Keratinocyte (primary cell): Measurements from ENCODE around the gene DPM2. TPM values are rescaled to one million over a fixed set of nuclear protein-coding genes. Genes with fewer than 3 reads are reported as not detected.

Experiments used
- DNase-seq: peaks from one replicate; pipeline ENCODE4 v3.0.0-alpha.2; 2011; ENCODE audit warnings: low read depth, missing footprints, low spot score
- FAIRE-seq: peaks from 2 replicates; lab custom pipeline; 2011; peaks lifted over from hg19 to GRCh38; lab: Jason Lieb, UNC
- H2AFZ ChIP-seq: 2 replicates; pipeline ENCODE4 v1.6.0; 2012; ENCODE audit warnings: low read length, control low read depth, inconsistent platforms; ENCODE audit not compliant: control insufficient read depth
- H3K27ac ChIP-seq: 2 replicates; pipeline ENCODE4 v1.5.1; 2011; ENCODE audit warnings: low read length; ENCODE audit not compliant: control insufficient read depth, insufficient read depth
- H3K27me3 ChIP-seq: 3 replicates; pipeline ENCODE4 v1.6.0; 2011; ENCODE audit warnings: low read length; ENCODE audit not compliant: control insufficient read depth, insufficient read depth; ENCODE audit errors: extremely low read depth
- H3K36me3 ChIP-seq, 2 experiments: 2 replicates in 1 of 2; 3 replicates in 1 of 2; pipeline ENCODE4 v1.5.1; 2011; ENCODE audit warnings: low read length in 2 of 2, mild to moderate bottlenecking in 1 of 2; ENCODE audit not compliant: control insufficient read depth in 2 of 2, insufficient read depth in 2 of 2; ENCODE audit errors: extremely low read depth in 1 of 2
- H3K4me1 ChIP-seq: 3 replicates; pipeline ENCODE4 v1.5.1; 2011; ENCODE audit warnings: low read length; ENCODE audit not compliant: control insufficient read depth, insufficient read depth; ENCODE audit errors: extremely low read depth
- H3K4me2 ChIP-seq: 3 replicates; pipeline ENCODE4 v1.6.0; 2011; ENCODE audit warnings: low read depth, low read length; ENCODE audit not compliant: control insufficient read depth, insufficient read depth; ENCODE audit errors: extremely low read depth
- H3K4me3 ChIP-seq, 3 experiments: fragments of 200-600 bp in 1 of 3; sonication (generic) in 1 of 3; 2 replicates in 2 of 3; 3 replicates in 1 of 3; pipeline ENCODE4 v1.5.1; 2011 to 2016; ENCODE audit warnings: low read length in 3 of 3, mild to moderate bottlenecking in 3 of 3, control low read depth in 2 of 3, inconsistent platforms in 1 of 3, low read depth in 1 of 3, mixed read lengths in 1 of 3, mixed run types in 1 of 3, moderate library complexity in 1 of 3; ENCODE audit not compliant: control insufficient read depth in 2 of 3, insufficient read depth in 2 of 3; ENCODE audit errors: extremely low read depth in 1 of 3
- H3K79me2 ChIP-seq: 2 replicates; pipeline ENCODE4 v1.6.0; 2012; ENCODE audit warnings: low read length; ENCODE audit not compliant: control insufficient read depth, insufficient read depth
- H3K9ac ChIP-seq: 3 replicates; pipeline ENCODE4 v1.6.0; 2011; ENCODE audit warnings: low read length; ENCODE audit not compliant: control insufficient read depth, insufficient read depth; ENCODE audit errors: extremely low read depth
- H3K9me1 ChIP-seq: 3 replicates; pipeline ENCODE4 v1.6.0; 2011; ENCODE audit warnings: low read length; ENCODE audit not compliant: control insufficient read depth, insufficient read depth; ENCODE audit errors: extremely low read depth
- H3K9me3 ChIP-seq: 2 replicates; pipeline ENCODE4 v1.5.1; 2012; ENCODE audit warnings: low read depth, low read length; ENCODE audit not compliant: control insufficient read depth
- H4K20me1 ChIP-seq: 3 replicates; pipeline ENCODE4 v1.6.0; 2011; ENCODE audit warnings: low read length; ENCODE audit not compliant: control insufficient read depth, insufficient read depth; ENCODE audit errors: extremely low read depth
- EZH2 ChIP-seq: IDR thresholded peaks from one replicate; pipeline ENCODE4 v1.6.1; 2012; ENCODE audit warnings: inconsistent platforms, mild to moderate bottlenecking, low read length, moderate library complexity
- dilution Hi-C: fragments of 300-500 bp; cut with MboI; formaldehyde crosslinking; loops from one replicate; pipeline ENCODE4 v1.7.0; 2020; ENCODE audit warnings: low sequenced_read_pairs; ENCODE audit not compliant: extremely low pct_ligation_motif_present
- polyA minus RNA-seq, 3 experiments: library from RNA; depleted of rRNA, polyadenylated mRNA; stranded (reverse); fragments of >200 nt; gene quantifications; 1 replicate in 1 of 3; 2 replicates in 1 of 3; 3 replicates in 1 of 3; pipeline ENCODE4 v1.2.3, GENCODE V29; 2011
- polyA plus RNA-seq, 5 experiments: library from polyadenylated mRNA; depleted of rRNA in 3 of 5; stranded (reverse) in 3 of 5; stranded (forward) in 1 of 5; unstranded in 1 of 5; fragments of >200 nt; gene quantifications; 1 replicate in 1 of 5; 2 replicates in 3 of 5; 3 replicates in 1 of 5; pipeline versions ENCODE4 v1.2.1 to v1.2.3, GENCODE V29; 2011 to 2012; ENCODE audit warnings: missing spikeins in 2 of 5, low read depth in 1 of 5, low replicate concordance in 1 of 5
- TF ChIP-seq, protein P1 (sequence below), 3 experiments: IDR thresholded peaks in 1 of 3; conservative IDR thresholded peaks in 1 of 3; optimal IDR thresholded peaks in 1 of 3; 2 replicates in 2 of 3; 3 replicates in 1 of 3; pipeline versions ENCODE3 to v1.5.1; 2011; ENCODE audit warnings: low read length in 3 of 3, mild to moderate bottlenecking in 3 of 3, moderate library complexity in 2 of 3, control low read depth in 1 of 3, inconsistent platforms in 1 of 3; ENCODE audit not compliant: insufficient read depth in 2 of 3; ENCODE audit errors: extremely low read depth in 1 of 3

The DPM2 gene, protein sequence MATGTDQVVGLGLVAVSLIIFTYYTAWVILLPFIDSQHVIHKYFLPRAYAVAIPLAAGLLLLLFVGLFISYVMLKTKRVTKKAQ
- 31.1 to 35.4 TPM (median 34.7 TPM) in 3 replicates for polyA plus RNA-seq
- polyA plus RNA-seq (2011; ENCODE audit: low read depth): 4.3 TPM
- polyA plus RNA-seq (2011; cell fraction: cytosol; rRNA removed): 30.4 and 34.1 TPM in 2 replicates
- polyA plus RNA-seq (2011; cell fraction: nucleus; rRNA removed): 31.3 and 35.3 TPM in 2 replicates
- 30.8 and 33.4 TPM in 2 replicates for polyA plus RNA-seq (2012; ENCODE audit: low replicate concordance)
- 30.5 to 46.0 TPM (median 35.2 TPM) in 3 replicates for polyA minus RNA-seq
- polyA minus RNA-seq (2011; cell fraction: cytosol; rRNA and poly(A)+ RNA removed): 42.6 TPM
- 9.5 and 11.2 TPM in 2 replicates for polyA minus RNA-seq (2011; cell fraction: nucleus; rRNA and poly(A)+ RNA removed)

DNA sequence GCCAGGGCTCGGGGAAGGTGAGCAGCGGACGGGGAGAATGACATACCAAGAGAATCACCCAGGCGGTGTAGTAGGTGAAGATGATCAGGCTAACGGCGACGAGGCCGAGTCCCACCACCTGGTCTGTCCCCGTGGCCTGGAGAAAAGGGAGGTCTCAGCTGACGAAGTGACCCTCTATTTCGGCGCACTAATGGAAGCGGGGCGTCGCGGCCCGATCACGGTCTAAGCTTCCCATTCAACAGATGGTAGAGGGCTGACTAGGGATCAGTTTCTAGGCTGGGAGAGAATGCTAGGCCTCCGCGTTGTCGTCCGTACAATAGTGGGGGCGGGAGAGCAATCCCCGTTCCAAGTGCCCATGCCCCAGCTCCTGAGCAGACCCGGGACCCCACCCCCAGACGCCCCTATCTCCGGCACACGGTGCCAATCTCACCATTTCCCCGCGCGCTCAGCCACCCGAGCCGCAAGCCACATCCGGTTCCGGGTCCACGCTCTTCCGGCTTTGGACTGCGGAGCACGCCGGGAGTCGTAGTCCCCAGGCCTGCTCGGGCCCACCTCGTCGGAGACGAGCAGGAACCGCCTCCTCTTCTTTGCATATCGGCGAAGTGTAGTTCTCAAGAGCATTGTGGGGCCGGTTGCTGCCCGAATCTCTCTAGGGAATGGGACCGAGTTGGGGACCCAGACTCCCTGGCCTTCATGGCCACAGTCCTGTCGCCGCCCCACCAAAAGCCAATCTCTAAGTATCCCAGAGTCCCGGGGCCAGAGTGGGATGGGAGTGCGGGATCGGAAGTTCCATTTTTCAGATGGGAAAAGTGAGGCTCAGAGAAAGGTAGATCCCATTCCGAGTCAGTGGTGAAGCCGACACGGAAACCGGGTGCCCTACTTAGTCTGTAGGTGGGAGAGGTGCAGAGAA lies at the start of gene DPM2:
Gene DPM2 (minus strand): TSS at position 467 of the 910 bp plus-strand sequence. CDS start 34 bp downstream, at position 433.
- TF ChIP-seq EZH2: no peak
- TF ChIP-seq, protein P1, sequence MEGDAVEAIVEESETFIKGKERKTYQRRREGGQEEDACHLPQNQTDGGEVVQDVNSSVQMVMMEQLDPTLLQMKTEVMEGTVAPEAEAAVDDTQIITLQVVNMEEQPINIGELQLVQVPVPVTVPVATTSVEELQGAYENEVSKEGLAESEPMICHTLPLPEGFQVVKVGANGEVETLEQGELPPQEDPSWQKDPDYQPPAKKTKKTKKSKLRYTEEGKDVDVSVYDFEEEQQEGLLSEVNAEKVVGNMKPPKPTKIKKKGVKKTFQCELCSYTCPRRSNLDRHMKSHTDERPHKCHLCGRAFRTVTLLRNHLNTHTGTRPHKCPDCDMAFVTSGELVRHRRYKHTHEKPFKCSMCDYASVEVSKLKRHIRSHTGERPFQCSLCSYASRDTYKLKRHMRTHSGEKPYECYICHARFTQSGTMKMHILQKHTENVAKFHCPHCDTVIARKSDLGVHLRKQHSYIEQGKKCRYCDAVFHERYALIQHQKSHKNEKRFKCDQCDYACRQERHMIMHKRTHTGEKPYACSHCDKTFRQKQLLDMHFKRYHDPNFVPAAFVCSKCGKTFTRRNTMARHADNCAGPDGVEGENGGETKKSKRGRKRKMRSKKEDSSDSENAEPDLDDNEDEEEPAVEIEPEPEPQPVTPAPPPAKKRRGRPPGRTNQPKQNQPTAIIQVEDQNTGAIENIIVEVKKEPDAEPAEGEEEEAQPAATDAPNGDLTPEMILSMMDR (optimal IDR thresholded peaks at IDR 0.05 in 1 of 3, IDR thresholded peaks at IDR 0.05 in 1 of 3, conservative IDR thresholded peaks at IDR 0.05 in 1 of 3; ENCODE audit: extremely low read depth in 1 of 3, insufficient read depth in 2 of 3, low read length in 3 of 3): no peak
- Histone ChIP-seq H3K4me2 (peak within 1 kb of the TSS; percentile 73), H4K20me1 (peaks cover 2% of the 10 kb centered on the region), H3K4me3 (peak within 1 kb of the TSS; percentile 72 to 87 (median 78)), H3K27me3 (no peaks in the 10 kb centered on the region), H3K36me3 (peaks cover 9 to 13% of the 10 kb centered on the region in 2 experiments), H3K9me1 (no peaks in the 10 kb centered on the region), H3K27ac (peak within 1 kb of the TSS; percentile 61), H3K9me3 (no peaks in the 10 kb centered on the region), H3K4me1 (peaks cover 22% of the 10 kb centered on the region), H2AFZ (peak within 1 kb of the TSS; percentile 75), H3K9ac (peak within 1 kb of the TSS; percentile 84), H3K79me2 (peaks cover 33% of the 10 kb centered on the region)
- FAIRE-seq (no peak), DNase-seq (no peak)
- dilution Hi-C loops: loop anchor here (25.0 kb wide), 1 partner anchor 125 kb away; the partner anchor contains the start of genes NAIF1 and SLC25A25

DNA sequence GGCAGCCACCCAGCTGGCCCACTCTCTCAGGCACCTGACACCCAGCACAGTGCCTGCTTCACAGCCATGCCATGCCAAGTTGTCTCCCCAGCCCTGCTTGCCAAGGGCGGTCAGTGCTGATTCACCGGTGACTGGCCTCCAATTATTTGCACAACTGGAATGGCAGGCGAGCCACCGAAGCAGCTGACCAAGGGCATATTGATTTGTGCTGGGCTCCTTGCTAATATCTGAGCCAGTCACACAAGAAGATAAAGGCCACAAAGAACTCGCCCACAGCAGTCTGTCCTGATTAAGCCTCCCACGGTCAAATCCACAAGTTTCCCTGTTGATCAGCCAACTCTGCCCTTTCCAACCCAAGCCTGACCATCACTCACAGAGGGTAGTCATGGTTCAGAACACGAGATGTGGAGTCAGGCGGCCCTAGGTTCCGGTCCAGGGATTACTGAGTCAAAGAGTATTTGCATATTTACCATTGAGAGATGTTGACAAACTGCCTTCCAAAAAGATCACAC lies 49.5 kb upstream of the DPM2 start:
- Histone ChIP-seq H3K9ac (no peak overlapping the region), H3K4me1 (no peaks in the 10 kb centered on the region), H3K4me3 (no peak overlapping the region), H3K9me3 (no peaks in the 10 kb centered on the region), H3K27ac (no peak overlapping the region), H4K20me1 (no peaks in the 10 kb centered on the region), H3K79me2 (no peaks in the 10 kb centered on the region), H3K9me1 (no peaks in the 10 kb centered on the region), H3K36me3 (no peaks in the 10 kb centered on the region), H2AFZ (no peak overlapping the region), H3K27me3 (no peaks in the 10 kb centered on the region), H3K4me2 (no peak overlapping the region)
- dilution Hi-C loops: no loop called here
- DNase-seq: no peak
- no peak for FAIRE-seq
- no peak for TF ChIP-seq EZH2
- TF ChIP-seq, protein P1 (optimal IDR thresholded peaks at IDR 0.05 in 1 of 3, IDR thresholded peaks at IDR 0.05 in 1 of 3, conservative IDR thresholded peaks at IDR 0.05 in 1 of 3; ENCODE audit: extremely low read depth in 1 of 3, insufficient read depth in 2 of 3, low read length in 3 of 3): no peak
